ENCODE data around the gene GUCA2A.

GRCh38 chr1:42150651-42151050, 13.9 kb downstream of the GUCA2A start:
- no peak for TF ChIP-seq CTCF (IDR thresholded peaks at IDR 0.05; ENCODE audit: low read depth, low read length)
- no peak for TF ChIP-seq MAX (IDR thresholded peaks at IDR 0.05; ENCODE audit: low read depth, low read length)

Measured in NB4 (cell line).